ENCODE data around the gene FRMD8. TPM values are rescaled to one million over a fixed set of nuclear protein-coding genes. Genes with fewer than 3 reads are reported as not detected.

FRMD8 gene
- total and polyA plus RNA-seq, 9 of the 15 experiments (the other 6 are each of a cell fraction or from before 2014, with no cell fraction given), result 4.5 to 54.5 (median 15.8) TPM

DNA sequence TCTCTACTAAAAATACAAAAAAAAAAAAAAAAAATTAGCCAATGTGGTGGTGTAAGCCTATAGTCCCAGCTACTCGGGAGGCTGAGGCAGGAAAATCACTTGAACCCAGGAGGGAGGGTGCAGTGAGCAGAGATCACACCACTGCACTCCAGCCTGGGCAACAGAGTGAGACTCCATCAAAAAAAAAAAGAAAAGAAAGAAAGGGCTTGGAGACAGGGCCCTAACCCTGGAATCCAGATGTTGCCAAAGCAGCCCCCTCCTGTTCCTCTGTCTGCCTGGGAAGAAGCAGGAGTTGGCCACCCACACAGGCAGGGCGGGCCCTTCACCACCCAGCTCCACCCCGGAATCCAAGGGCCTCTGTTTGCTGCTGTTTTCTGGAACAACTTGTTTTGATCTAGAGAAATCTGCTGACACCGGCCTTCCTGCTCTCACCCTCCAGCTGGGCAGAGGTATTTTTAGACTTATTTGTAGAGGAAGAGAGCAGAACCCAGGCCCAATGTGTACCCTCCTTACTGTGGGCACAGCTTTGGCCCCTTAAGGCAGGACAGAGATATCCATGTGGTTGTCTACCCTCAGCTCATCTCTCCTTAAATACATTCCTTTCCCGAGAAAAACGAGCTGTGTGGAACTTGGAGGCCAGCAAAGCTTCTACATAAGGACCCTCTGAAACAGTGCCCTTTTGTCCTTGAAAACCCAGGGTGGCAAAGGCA lies 33.5 kb downstream of the FRMD8 start (continued):
- TF ChIP-seq, protein P1, sequence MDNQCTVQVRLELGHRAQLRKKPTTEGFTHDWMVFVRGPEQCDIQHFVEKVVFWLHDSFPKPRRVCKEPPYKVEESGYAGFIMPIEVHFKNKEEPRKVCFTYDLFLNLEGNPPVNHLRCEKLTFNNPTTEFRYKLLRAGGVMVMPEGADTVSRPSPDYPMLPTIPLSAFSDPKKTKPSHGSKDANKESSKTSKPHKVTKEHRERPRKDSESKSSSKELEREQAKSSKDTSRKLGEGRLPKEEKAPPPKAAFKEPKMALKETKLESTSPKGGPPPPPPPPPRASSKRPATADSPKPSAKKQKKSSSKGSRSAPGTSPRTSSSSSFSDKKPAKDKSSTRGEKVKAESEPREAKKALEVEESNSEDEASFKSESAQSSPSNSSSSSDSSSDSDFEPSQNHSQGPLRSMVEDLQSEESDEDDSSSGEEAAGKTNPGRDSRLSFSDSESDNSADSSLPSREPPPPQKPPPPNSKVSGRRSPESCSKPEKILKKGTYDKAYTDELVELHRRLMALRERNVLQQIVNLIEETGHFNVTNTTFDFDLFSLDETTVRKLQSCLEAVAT (IDR thresholded peaks at IDR 0.05), result peak; percentile 93
- TF ChIP-seq, protein P2, sequence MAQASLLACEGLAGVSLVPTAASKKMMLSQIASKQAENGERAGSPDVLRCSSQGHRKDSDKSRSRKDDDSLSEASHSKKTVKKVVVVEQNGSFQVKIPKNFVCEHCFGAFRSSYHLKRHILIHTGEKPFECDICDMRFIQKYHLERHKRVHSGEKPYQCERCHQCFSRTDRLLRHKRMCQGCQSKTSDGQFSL (CRISPR knock-in tag; IDR thresholded peaks at IDR 0.05), result no peak
- TF ChIP-seq, protein P2 (tag; IDR thresholded peaks at IDR 0.05), result no peak
- TF ChIP-seq, protein P3, sequence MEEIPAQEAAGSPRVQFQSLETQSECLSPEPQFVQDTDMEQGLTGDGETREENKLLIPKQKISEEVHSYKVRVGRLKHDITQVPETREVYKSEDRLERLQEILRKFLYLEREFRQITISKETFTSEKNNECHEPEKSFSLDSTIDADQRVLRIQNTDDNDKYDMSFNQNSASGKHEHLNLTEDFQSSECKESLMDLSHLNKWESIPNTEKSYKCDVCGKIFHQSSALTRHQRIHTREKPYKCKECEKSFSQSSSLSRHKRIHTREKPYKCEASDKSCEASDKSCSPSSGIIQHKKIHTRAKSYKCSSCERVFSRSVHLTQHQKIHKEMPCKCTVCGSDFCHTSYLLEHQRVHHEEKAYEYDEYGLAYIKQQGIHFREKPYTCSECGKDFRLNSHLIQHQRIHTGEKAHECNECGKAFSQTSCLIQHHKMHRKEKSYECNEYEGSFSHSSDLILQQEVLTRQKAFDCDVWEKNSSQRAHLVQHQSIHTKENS (CRISPR knock-in tag; IDR thresholded peaks at IDR 0.05), result no peak
- TF ChIP-seq NFE2 (IDR thresholded peaks at IDR 0.05; ENCODE audit: low read depth) (peak; percentile 53), HLTF (IDR thresholded peaks at IDR 0.05) (0 out of 2 replicates have a peak, but pooled peaks have one; percentile 64), ZSCAN29 (IDR thresholded peaks at IDR 0.05) (no peak), MAZ (CRISPR knock-in tag; conservative IDR thresholded peaks at IDR 0.05 in 1 of 2, IDR thresholded peaks at IDR 0.05 in 1 of 2) (peak in 1 of 2 experiments; percentile 20; a peak in 1 of 4 replicates), DACH1 (IDR thresholded peaks at IDR 0.05; ENCODE audit: partially characterized antibody) (peak; percentile 52), POLR2B (IDR thresholded peaks at IDR 0.05; ENCODE audit: low read depth, partially characterized antibody) (peak; percentile 75), HMG20B (CRISPR knock-in tag; IDR thresholded peaks at IDR 0.05) (no peak), MEF2D (tag; conservative IDR thresholded peaks at IDR 0.05; ENCODE audit: low read depth) (peak; percentile 80), ZNF316 (IDR thresholded peaks at IDR 0.05) (peak; percentile 97), POLR2AphosphoS2 (IDR thresholded peaks at IDR 0.05; ENCODE audit: low read length) (no peak), ARNT (IDR thresholded peaks at IDR 0.05) (peak in 1 of 2 experiments; percentile 99; a peak in 2 of 4 replicates), SMARCC2 (IDR thresholded peaks at IDR 0.05; ENCODE audit: low read depth) (no peak), RHOXF2B (CRISPR knock-in tag; conservative IDR thresholded peaks at IDR 0.05) (no peak), EP400 (IDR thresholded peaks at IDR 0.05) (no peak), RBFOX2 (IDR thresholded peaks at IDR 0.05; ENCODE audit: low read depth, low read length) (peak; percentile 8; the same call in 1 of the 2 replicates)
- TF ChIP-seq, protein P4, sequence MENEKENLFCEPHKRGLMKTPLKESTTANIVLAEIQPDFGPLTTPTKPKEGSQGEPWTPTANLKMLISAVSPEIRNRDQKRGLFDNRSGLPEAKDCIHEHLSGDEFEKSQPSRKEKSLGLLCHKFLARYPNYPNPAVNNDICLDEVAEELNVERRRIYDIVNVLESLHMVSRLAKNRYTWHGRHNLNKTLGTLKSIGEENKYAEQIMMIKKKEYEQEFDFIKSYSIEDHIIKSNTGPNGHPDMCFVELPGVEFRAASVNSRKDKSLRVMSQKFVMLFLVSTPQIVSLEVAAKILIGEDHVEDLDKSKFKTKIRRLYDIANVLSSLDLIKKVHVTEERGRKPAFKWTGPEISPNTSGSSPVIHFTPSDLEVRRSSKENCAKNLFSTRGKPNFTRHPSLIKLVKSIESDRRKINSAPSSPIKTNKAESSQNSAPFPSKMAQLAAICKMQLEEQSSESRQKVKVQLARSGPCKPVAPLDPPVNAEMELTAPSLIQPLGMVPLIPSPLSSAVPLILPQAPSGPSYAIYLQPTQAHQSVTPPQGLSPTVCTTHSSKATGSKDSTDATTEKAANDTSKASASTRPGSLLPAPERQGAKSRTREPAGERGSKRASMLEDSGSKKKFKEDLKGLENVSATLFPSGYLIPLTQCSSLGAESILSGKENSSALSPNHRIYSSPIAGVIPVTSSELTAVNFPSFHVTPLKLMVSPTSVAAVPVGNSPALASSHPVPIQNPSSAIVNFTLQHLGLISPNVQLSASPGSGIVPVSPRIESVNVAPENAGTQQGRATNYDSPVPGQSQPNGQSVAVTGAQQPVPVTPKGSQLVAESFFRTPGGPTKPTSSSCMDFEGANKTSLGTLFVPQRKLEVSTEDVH (IDR thresholded peaks at IDR 0.05; ENCODE audit: low read depth, partially characterized antibody), result no peak
- TF ChIP-seq, protein P5, sequence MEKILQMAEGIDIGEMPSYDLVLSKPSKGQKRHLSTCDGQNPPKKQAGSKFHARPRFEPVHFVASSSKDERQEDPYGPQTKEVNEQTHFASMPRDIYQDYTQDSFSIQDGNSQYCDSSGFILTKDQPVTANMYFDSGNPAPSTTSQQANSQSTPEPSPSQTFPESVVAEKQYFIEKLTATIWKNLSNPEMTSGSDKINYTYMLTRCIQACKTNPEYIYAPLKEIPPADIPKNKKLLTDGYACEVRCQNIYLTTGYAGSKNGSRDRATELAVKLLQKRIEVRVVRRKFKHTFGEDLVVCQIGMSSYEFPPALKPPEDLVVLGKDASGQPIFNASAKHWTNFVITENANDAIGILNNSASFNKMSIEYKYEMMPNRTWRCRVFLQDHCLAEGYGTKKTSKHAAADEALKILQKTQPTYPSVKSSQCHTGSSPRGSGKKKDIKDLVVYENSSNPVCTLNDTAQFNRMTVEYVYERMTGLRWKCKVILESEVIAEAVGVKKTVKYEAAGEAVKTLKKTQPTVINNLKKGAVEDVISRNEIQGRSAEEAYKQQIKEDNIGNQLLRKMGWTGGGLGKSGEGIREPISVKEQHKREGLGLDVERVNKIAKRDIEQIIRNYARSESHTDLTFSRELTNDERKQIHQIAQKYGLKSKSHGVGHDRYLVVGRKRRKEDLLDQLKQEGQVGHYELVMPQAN (IDR thresholded peaks at IDR 0.05; ENCODE audit: borderline replicate concordance), result no peak

Data from K562 (cell line).